HepG2 (cell line): Measurements from ENCODE around the gene HSPB6. TPM values are rescaled to one million over a fixed set of nuclear protein-coding genes. Genes with fewer than 3 reads are reported as not detected.

ENCODE experiments used
- ARNT ChIP-seq: fragments of 450-650 bp; IDR thresholded peaks from 2 replicates; pipeline ENCODE4 v1.6.1; 2017
- CHD2 ChIP-seq: IDR thresholded peaks from 2 replicates; pipeline ENCODE4 v1.6.1; 2011; ENCODE audit warnings: low read depth, low read length, improper control_type of control experiment
- GATAD1 ChIP-seq: IDR thresholded peaks from 2 replicates; pipeline ENCODE4 v1.6.1; 2016; ENCODE audit warnings: missing genetic modification reagents, missing compliant biosample characterization
- HCFC1 ChIP-seq: fragments of 150-350 bp; IDR thresholded peaks from 2 replicates; pipeline ENCODE4 v1.6.1; 2014; ENCODE audit warnings: low read depth, low read length
- HNRNPL ChIP-seq: fragments of 200-400 bp; formaldehyde crosslinking; IDR thresholded peaks from 2 replicates; pipeline ENCODE4 v1.6.1; 2017; ENCODE audit warnings: mild to moderate bottlenecking, low read depth, low read length
- IRX3 ChIP-seq: sonication (generic); formaldehyde crosslinking; IDR thresholded peaks from 2 replicates; pipeline ENCODE4 v1.8.1; 2023; ENCODE audit warnings: mild to moderate bottlenecking, low read depth, missing genetic modification reagents, borderline replicate concordance
- PATZ1 ChIP-seq: sonication (generic); formaldehyde crosslinking; IDR thresholded peaks from 2 replicates; pipeline ENCODE4 v1.4.0; 2020; ENCODE audit warnings: missing genetic modification reagents
- RAD51 ChIP-seq: fragments of 450-650 bp; IDR thresholded peaks from 2 replicates; pipeline ENCODE4 v1.6.1; 2016; ENCODE audit warnings: borderline replicate concordance
- SOX6 ChIP-seq, 2 experiments: fragments of 450-650 bp in 1 of 2; sonication (generic) in 1 of 2; formaldehyde crosslinking in 1 of 2; IDR thresholded peaks; 2 replicates each; pipeline versions ENCODE4 v1.4.0 to v1.6.1; 2017 to 2020; ENCODE audit warnings: antibody characterized with exemption in 1 of 2, mild to moderate bottlenecking in 1 of 2, missing genetic modification reagents in 1 of 2
- SP4 ChIP-seq: sonication (generic); formaldehyde crosslinking; IDR thresholded peaks from 2 replicates; pipeline ENCODE4 v1.8.1; 2023; ENCODE audit warnings: mild to moderate bottlenecking, missing genetic modification reagents
- U2AF2 ChIP-seq: fragments of 200-400 bp; formaldehyde crosslinking; IDR thresholded peaks from 2 replicates; pipeline ENCODE4 v1.6.1; 2017; ENCODE audit warnings: low read depth, mild to moderate bottlenecking, low read length
- ZFX ChIP-seq: sonication (generic); formaldehyde crosslinking; IDR thresholded peaks from 2 replicates; pipeline ENCODE4 v1.4.0; 2020; ENCODE audit warnings: mild to moderate bottlenecking, low read depth, missing genetic modification reagents, moderate library complexity
- ZHX2 ChIP-seq, 2 experiments: sonication (generic) in 1 of 2; formaldehyde crosslinking in 1 of 2; IDR thresholded peaks; 2 replicates each; pipeline versions ENCODE4 v1.6.1 to v1.9.0; 2014 to 2022; ENCODE audit warnings: antibody characterized with exemption in 1 of 2, borderline replicate concordance in 1 of 2, inconsistent platforms in 1 of 2, low read depth in 1 of 2, missing genetic modification reagents in 1 of 2
- ZNF253 ChIP-seq: sonication (generic); formaldehyde crosslinking; IDR thresholded peaks from 2 replicates; pipeline ENCODE4 v1.8.0; 2022; ENCODE audit warnings: mild to moderate bottlenecking, missing genetic modification reagents, borderline replicate concordance
- ZNF547 ChIP-seq: sonication (generic); formaldehyde crosslinking; IDR thresholded peaks from 2 replicates; pipeline ENCODE4 v1.5.1; 2020; ENCODE audit warnings: mild to moderate bottlenecking, missing genetic modification reagents
- ZNF766 ChIP-seq: sonication (generic); formaldehyde crosslinking; IDR thresholded peaks from 2 replicates; pipeline ENCODE4 v1.5.0; 2020; ENCODE audit warnings: missing genetic modification reagents, borderline replicate concordance
- polyA plus RNA-seq, 8 experiments: library from polyadenylated mRNA; depleted of rRNA in 3 of 8; stranded (reverse) in 7 of 8; unstranded in 1 of 8; fragments of >200 nt; fragmentation: Illumina TruSeq in 4 of 8; extraction: Trizol in 4 of 8; gene quantifications; 2 replicates each; pipeline versions ENCODE4 v1.2.1 to v1.2.3, GENCODE V29; 2011 to 2016; ENCODE audit warnings: low read depth in 4 of 8, missing spikeins in 1 of 8, mixed read lengths in 1 of 8; ENCODE audit not compliant: insufficient read depth in 1 of 8
- total RNA-seq, 5 experiments: library from RNA; depleted of rRNA; stranded (reverse); fragments of >200 nt; fragmentation: Illumina TruSeq; extraction: Trizol; gene quantifications; 2 replicates each; pipeline ENCODE4 v1.2.3, GENCODE V29; 2016; ENCODE audit warnings: low read depth in 1 of 5
- TF ChIP-seq, protein P1 (sequence below): sonication (generic); formaldehyde crosslinking; IDR thresholded peaks from 2 replicates; pipeline ENCODE4 v1.5.0; 2020; ENCODE audit warnings: missing genetic modification reagents
- TF ChIP-seq, protein P2 (sequence below): sonication (generic); formaldehyde crosslinking; IDR thresholded peaks from 2 replicates; pipeline ENCODE4 v1.5.1; 2020; ENCODE audit warnings: mild to moderate bottlenecking, missing genetic modification reagents, moderate library complexity

HSPB6 gene
- total and polyA plus RNA-seq, 2 of the 13 experiments (the other 11 are each of a cell fraction or from before 2014, with no cell fraction given), result 0.18 TPM; not detected in 1

- TF ChIP-seq ZHX2 (IDR thresholded peaks at IDR 0.05; ENCODE audit: low read depth), result peak; percentile 70
- TF ChIP-seq ZHX2 (CRISPR knock-in tag; IDR thresholded peaks at IDR 0.05; ENCODE audit: borderline replicate concordance), result no peak
- peak; percentile 17; the same call in 1 of the 2 replicates for TF ChIP-seq ZFX (CRISPR knock-in tag)
- TF ChIP-seq RAD51, result no peak
- TF ChIP-seq HNRNPL, result no peak
- TF ChIP-seq GATAD1, result peak; percentile 91
- no peak for TF ChIP-seq ZNF253 (CRISPR knock-in tag)
- TF ChIP-seq ARNT, result no peak
- TF ChIP-seq IRX3 (CRISPR knock-in tag), result no peak
- peak; percentile 50; the same call in 1 of the 2 replicates for TF ChIP-seq CHD2
- TF ChIP-seq SOX6 (IDR thresholded peaks at IDR 0.05), result no peak
- no peak; the same call in 1 of the 2 replicates for TF ChIP-seq SOX6 (CRISPR knock-in tag; IDR thresholded peaks at IDR 0.05)
- TF ChIP-seq, protein P1, sequence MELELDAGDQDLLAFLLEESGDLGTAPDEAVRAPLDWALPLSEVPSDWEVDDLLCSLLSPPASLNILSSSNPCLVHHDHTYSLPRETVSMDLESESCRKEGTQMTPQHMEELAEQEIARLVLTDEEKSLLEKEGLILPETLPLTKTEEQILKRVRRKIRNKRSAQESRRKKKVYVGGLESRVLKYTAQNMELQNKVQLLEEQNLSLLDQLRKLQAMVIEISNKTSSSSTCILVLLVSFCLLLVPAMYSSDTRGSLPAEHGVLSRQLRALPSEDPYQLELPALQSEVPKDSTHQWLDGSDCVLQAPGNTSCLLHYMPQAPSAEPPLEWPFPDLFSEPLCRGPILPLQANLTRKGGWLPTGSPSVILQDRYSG (CRISPR knock-in tag), result no peak
- no peak for TF ChIP-seq ZNF766
- 0 out of 2 replicates have a peak, but pooled peaks have one; percentile 22 for TF ChIP-seq ZNF547 (CRISPR knock-in tag)
- TF ChIP-seq, protein P2, sequence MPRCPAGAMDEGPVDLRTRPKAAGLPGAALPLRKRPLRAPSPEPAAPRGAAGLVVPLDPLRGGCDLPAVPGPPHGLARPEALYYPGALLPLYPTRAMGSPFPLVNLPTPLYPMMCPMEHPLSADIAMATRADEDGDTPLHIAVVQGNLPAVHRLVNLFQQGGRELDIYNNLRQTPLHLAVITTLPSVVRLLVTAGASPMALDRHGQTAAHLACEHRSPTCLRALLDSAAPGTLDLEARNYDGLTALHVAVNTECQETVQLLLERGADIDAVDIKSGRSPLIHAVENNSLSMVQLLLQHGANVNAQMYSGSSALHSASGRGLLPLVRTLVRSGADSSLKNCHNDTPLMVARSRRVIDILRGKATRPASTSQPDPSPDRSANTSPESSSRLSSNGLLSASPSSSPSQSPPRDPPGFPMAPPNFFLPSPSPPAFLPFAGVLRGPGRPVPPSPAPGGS (CRISPR knock-in tag), result 0 out of 2 replicates have a peak, but pooled peaks have one; percentile 22
- TF ChIP-seq SP4 (CRISPR knock-in tag), result peak; percentile 31; the same call in 1 of the 2 replicates
- TF ChIP-seq HCFC1, result peak; percentile 89
- no peak for TF ChIP-seq U2AF2
- TF ChIP-seq PATZ1, result peak; percentile 54
Observed at GRCh38 chr19:35745328-35746086, 11.3 kb downstream of the HSPB6 start, which contains the start of the genes PSENEN and U2AF1L4 (continued).
